Measurements from ENCODE around the gene RASD1.

GRCh38 chr17:17457680-17458079 lies 38.5 kb downstream of the RASD1 start:
- TF ChIP-seq CTCF (IDR thresholded peaks at IDR 0.05) (no peak), POLR2A (IDR thresholded peaks at IDR 0.05) (no peak)
